Hepatocyte (in vitro differentiated cells): ENCODE results near the gene NEFH.

ENCODE experiments used
- CTCF ChIP-seq: fragments of 200-600 bp; sonication (generic); IDR thresholded peaks from 2 replicates; pipeline ENCODE4 v1.5.1; 2016; ENCODE audit warnings: antibody characterized with exemption, mild to moderate bottlenecking; ENCODE audit not compliant: poor library complexity
- EZH2phosphoT487 ChIP-seq: fragments of 200-600 bp; sonication (generic); IDR thresholded peaks from one replicate; pipeline ENCODE4 v1.6.1; 2018; ENCODE audit warnings: antibody characterized with exemption, mild to moderate bottlenecking, low read depth, moderate library complexity; ENCODE audit not compliant: unreplicated experiment, severe bottlenecking

GRCh38 chr22:29443452-29443851 lies 36.6 kb upstream of the NEFH start:
- no peak for TF ChIP-seq CTCF
- no peak for TF ChIP-seq EZH2phosphoT487
